Measurements from ENCODE around the gene NAV3.
A peak's percentile ranks its signal among the peaks of the same experiment; 100 is the strongest.
"Not testable (repeated sequence)": the region's sequence is repeated elsewhere in the genome, so short reads cannot be mapped to it uniquely, and the experiment has no call there.

The NAV3 gene

DNA sequence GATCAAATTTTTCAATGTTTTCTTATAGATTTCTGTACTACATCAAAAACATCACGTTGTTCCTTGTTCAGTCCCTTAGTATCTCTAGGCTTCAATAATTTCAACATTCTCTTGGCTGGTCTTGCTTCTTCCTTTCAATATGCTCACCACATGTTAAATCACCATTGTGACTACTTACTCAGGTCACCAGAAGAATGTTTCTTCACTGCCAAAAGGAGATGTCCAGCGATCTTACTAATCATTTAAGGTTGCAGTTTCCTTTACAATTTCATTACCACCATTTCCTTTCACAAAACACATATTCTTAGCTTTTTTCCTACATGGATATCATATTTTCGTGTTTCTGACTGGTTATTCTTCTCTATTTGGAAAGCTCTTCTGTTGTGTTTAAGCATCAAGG lies 363.8 kb downstream of the NAV3 start:
- no peak for DNase-seq

- DNase-seq, result no peak
Observed at GRCh38 chr12:78198896-78199295, 368.2 kb downstream of the NAV3 start.

- DNase-seq, result no peak
Observed at GRCh38 chr12:78199926-78200325, 369.2 kb downstream of the NAV3 start.

GRCh38 chr12:78204926-78205325 lies 374.2 kb downstream of the NAV3 start:
- no peak for DNase-seq

- DNase-seq, result no peak
Observed at GRCh38 chr12:78208092-78208491, 377.4 kb downstream of the NAV3 start.

GRCh38 chr12:78209846-78210505 lies 379.3 kb downstream of the NAV3 start:
- DNase-seq, result no peak

- DNase-seq, result no peak
Observed at GRCh38 chr12:78210506-78210860, 379.8 kb downstream of the NAV3 start.

GRCh38 chr12:78210894-78211302 lies 380.2 kb downstream of the NAV3 start:
- DNase-seq, result peak; percentile 33

- DNase-seq, result no peak
Observed at GRCh38 chr12:78220811-78221210, 390.1 kb downstream of the NAV3 start.

DNA sequence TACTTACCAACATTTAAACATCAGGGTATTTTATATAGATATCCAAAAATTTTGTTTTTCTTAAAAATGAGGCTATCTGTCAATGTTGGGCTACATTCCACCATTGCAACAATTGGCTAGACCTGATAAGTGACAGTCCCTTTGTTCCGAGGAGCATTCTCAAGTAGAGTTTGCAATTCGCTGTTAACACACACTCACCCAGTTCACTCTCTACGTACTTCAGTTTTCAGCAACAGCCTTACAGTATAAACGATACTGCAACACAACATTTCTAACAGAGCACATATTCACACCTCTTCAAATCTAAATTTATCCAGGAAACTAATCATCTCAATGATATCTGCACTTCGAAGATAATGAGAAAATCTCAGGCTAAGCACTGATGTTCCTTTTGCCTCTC lies 393.5 kb downstream of the NAV3 start:
- no peak for DNase-seq

DNA sequence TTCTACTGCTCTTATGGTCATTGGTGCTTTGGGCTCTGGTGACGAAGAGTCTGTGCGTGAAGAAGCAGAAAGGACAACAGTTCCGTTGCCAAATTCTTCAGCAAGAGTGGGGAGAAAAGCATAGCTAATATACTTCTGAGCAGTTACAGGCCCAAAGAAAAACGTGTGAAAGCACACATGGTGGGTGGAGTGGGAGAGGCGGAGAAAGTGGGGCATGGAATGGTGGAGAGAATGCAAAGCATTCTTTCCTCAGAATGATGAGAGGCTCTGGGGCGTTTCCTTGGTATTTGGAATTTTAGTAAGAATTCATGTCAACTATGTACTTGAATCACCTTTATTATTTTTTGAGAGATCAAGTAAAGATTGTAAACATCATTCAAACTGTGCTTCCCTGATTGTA lies 396.1 kb downstream of the NAV3 start:
- DNase-seq, result no peak

GRCh38 chr12:78229591-78230101 lies 399.0 kb downstream of the NAV3 start:
- peak; percentile 39 for DNase-seq

DNA sequence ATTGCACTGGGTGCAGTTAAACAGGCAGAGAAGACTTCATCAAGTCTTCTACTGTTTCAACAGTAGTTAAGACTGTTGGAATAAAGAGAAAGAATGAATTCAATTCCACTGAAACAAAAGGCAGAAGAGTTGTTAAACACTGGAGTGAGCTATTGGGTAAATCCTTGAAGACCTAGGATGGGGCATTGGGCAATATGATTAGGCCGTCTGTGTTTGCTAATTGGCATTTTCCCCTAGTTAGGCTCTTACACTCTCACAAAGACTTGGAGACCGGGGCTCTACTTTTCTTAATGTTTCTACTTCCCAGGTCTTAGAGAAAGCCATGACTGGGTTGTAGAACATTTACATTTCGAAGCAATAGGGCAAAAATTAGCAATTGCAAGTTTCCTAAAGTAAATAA lies 402.1 kb downstream of the NAV3 start:
- DNase-seq, result no peak

DNA sequence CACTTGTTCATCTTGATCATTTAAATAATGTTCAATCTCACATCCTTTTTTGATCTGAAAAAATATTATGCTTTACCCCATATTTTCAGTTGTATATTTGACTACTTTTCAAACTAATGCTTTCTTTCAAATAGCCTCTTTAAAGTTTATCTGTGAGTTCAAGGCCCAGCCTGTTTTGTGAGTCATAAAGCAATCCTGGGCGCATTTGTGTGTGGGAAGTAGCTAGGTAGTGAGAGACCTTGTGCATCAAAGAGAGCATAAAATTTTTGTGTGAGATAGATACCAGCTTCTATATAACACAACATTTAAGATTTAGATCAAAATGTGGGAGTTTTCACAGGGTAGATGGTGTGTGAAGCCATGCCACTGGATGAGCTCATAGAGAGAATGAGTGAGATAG lies 405.6 kb downstream of the NAV3 start:
- no peak for DNase-seq

- DNase-seq, result no peak
Observed at GRCh38 chr12:78239544-78239943, 408.9 kb downstream of the NAV3 start.

DNA sequence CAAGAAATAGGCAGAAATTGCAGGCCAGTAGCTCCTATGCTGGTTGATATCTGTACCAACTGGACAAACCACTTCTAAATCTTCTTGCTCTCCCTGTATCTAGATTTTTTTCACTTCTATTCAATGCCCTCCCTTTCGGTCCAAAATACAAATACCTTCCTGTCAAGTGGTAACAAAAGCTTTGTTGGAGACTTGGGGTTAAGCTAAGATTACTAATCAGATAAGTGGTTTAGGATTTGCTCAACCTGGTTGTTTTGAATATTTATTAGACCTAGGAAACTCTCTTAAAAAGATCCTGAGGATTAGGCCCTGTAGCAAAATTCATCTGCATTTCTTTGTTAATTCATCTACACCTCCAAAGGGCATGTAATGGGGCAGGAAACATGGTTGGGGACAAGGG lies 410.1 kb downstream of the NAV3 start:
- no peak for DNase-seq

- DNase-seq, result no peak
Observed at GRCh38 chr12:78241446-78241845, 410.8 kb downstream of the NAV3 start.

- DNase-seq, result no peak
Observed at GRCh38 chr12:78244916-78245507, 414.3 kb downstream of the NAV3 start.

GRCh38 chr12:78248321-78248720 lies 417.6 kb downstream of the NAV3 start:
- no peak for DNase-seq

DNA sequence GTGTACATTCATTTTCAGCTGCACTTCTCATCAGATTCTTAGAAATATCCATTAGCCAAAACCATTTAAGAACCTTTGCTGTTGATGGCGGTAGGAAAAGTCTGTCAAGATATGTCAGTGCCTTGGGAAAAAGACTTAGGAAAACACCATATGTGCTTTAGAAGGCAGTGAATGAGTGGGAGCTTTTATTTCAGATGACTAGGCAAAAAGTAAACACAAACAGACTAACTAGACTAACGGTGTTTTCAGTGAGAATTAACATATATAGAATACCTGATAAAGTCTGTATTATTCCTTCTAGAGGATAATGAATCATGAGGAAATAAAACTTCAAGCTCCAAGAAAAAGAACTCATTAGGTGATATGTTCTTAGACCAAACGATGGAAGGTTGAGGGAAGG lies 418.9 kb downstream of the NAV3 start:
- no peak for DNase-seq

DNA sequence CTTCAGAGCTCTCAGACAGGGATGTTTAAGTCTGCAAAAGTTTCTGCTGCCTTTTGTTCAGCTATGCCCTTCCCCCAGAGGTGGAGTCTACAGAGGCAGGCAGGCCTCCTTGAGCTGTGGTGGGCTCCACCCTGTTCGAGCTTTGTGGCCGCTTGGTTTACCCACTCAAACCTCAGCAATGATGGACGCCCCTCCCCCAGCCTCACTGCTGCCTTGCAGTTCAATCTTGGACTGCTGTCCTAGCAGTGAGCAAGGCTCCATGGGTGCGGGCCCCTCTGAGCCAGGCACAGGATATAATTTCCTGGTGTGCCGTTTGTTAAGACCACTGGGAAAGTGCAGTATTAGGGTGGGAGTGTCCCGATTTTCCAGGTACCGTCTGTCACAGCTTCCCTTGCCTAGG lies 427.0 kb downstream of the NAV3 start:
- DNase-seq, result not testable (repeated sequence)

GRCh38 chr12:78260976-78261375 lies 430.3 kb downstream of the NAV3 start:
- no peak for DNase-seq

- DNase-seq, result no peak
Observed at GRCh38 chr12:78261901-78262300, 431.2 kb downstream of the NAV3 start.
